SK-N-DZ (cell line): ENCODE data around the gene PANK3. TPM values are rescaled to one million over a fixed set of nuclear protein-coding genes. Genes with fewer than 3 reads are reported as not detected.
"Not testable (repeated sequence)": the region's sequence is repeated elsewhere in the genome, so short reads cannot be mapped to it uniquely, and the experiment has no call there.

Experiments
- DNase-seq: peaks from one replicate; pipeline ENCODE4 v3.0.0-alpha.2; 2015; ENCODE audit warnings: low spot score
- polyA plus RNA-seq, 2 experiments: library from polyadenylated mRNA; depleted of rRNA; stranded (reverse); fragments of >200 nt; gene quantifications; 2 replicates each; pipeline ENCODE4 v1.2.3, GENCODE V29; 2014

The PANK3 gene
- polyA plus RNA-seq (2014; cell fraction: cytosol; rRNA removed) = 83.5 and 95.2 TPM in 2 replicates
- polyA plus RNA-seq (2014; cell fraction: nucleus; rRNA removed) = 63.3 and 68.5 TPM in 2 replicates

DNA sequence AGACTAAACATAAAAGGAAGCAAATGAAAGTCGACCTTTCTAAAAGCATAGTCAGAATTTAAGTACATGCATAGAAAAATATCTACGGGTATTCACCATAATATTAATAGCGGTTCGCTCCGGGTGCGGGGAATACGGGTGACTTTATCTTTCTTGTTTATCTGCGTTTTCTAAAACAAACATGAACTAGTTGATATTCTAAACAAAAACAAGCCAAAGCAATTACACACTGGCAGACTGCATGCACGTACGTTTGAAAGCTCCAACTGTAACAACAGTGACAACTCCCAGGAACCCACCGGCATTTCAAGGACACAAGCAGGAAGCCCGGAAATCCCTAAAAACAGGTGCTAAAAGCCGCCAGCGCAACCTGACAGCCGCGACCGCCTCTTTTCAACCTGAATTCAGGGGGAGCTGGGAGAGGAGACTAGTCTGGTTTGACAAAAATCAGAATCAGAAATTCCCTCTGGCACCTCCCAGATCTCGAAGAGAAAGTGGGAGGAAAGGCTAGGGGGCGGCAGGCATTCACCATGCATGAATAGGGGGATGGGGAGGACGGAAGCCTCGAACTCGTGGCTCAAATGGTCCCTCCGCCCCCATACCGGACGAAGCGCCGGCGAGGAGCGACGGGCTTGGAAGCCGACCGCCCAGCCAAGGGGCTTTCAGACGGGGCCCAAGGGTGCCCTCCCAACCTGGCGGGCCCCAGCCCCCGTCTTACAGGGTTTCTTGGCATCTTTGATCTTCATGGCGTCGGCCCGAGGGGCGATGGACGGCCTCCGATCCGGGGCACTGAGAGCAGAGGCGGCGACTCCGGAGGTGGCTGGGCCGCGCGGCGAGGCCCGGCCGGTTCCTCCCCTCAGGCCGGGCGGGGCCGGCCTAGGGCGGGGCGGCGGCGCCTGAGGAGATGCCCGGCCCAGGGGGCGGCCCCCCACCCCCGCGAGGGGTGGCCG, at the start of gene PANK3:
TSS of gene PANK3 (minus strand) at position 831 of the 950 bp plus-strand sequence. CDS start at position 746, 85 bp downstream.
- peak; percentile 74 for DNase-seq

DNA sequence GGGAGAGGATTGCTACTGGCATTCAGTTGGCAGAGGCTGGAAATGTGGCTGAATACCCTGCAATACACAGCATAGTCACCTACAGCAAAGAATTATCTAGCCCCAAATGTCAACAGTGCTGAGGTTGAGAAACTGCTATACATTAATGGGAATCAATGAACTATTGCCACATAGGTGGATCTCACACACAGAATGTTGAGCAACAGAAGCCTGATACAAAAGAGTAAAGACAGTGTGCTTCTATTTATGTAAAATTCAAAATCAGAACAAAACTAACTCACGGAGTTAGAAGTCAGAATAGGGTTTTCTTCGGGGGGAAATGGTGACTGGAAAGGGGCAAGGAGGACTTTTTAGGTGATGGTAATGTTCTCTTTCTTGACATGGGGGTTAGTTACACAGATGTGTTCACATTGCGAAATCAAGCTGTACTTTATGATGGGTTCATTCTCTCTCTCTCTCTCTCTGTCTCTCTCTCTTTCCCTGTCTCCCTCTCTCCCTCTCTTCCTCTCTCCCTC, 45.7 kb upstream of the PANK3 start:
- no peak for DNase-seq

DNA sequence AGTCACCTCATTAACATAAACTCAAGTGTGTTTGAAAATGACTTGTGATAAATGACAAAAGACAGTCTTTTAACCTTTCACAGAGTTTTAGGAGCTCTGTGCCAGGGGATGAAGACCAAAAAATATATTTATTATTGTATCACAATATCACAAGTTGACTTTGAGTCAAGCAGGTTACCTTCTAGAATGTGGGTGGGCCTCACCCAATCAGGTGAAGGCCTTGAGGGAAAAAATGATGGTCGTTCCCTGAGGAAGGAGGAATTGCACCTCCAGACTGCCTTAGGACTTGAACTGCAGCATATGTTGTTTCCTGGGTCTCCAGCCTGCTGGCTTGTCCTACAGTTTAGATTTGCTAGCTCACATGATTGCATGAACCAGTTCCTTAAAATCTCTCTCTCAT, 41.6 kb upstream of the PANK3 start:
- no peak for DNase-seq

DNA sequence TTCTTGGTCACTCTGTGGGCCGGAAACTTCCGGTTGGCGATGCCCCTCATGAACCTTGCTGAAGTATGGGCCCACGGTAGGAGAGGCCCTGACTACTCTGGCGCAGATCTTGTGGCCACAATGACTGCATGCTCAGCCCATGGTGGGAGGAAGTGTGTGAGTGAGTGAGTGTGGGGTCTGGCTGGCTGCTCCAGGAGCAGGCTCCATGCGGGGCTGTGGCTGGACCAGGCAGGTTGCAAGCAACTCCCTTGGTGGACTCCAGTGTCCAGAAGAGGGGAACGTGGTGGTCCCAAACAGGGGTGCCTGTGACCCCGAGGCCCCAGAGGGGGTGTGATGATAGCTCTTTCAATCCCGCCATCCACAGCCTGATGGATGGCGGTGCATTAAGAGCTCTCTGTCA, 35.5 kb upstream of the PANK3 start:
- no peak for DNase-seq

DNA sequence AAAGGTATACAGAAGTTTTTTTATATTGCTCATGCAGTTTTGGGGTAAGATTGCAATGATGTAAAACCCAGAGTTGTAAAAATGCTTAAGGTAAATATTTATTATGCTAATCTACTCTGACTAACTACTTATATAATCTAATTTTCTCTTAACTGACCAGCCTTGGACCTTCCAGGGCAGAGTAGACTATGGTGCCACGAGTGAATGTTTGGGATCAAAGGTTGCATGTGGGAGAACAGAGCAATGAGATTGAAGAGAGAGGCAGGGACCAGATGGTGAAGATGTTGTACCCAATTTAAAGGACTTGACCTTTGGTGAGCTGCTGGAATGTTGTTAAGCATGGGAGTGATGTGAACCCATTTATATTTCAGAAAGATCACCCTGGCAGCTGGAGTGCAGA, 34.8 kb upstream of the PANK3 start:
- DNase-seq = no peak

DNA sequence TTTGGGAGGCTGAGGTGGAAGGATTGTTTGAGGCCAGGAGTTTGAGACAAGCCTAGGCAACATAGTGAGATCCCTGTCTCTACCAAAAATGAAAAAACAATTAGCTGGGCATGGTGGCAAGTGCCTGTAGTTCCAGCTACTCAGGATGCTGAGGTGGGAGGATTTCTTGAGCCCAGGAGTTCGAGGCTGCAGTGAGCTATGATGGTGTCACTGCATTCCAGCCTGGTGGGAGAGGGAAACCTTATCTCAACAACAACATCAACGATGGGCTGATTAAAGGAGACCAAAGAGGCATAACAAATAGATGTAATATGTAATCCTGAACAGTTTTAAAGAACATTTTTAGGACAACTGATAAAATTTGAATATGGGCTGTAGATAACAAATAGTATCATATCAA, 34.2 kb upstream of the PANK3 start:
- DNase-seq = no peak

DNA sequence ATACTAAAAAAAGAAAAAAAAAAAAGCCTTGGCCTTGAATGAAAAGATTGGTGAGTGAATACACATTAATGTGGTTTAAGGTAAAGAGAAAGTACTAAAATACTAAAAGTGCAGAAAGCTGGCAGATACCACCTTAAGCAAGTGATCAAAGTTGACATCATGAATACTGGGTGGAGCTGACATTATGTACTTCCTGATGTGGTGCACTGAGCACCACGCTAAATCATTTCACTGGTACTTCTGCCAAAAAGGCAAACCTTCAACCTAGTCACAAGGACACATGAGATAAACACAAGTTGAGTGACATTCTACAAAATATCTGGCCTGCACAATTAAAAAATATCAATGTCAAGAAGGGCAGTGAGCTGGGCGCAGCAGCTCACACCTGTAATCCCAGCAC, 33.8 kb upstream of the PANK3 start:
- no peak for DNase-seq

DNA sequence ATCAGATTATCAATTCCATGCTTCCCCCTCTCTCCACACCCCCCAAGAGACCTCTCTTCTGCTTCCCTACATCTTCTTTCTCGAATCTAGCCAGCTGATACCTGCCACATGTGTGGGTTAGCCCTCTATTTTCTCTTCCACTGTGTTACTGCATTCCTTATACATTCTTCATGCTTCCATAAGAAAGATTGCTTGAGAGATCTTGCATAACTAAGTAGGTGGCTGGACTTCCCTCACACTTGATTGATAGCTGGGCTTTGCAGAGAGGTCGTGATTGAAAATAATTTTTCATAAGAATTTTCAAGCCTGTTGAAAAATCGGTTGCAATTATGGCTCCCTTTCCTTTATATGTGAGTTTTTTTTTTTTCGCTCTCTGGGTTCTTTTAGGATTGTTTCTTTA, 33.0 kb upstream of the PANK3 start:
- no peak for DNase-seq

DNA sequence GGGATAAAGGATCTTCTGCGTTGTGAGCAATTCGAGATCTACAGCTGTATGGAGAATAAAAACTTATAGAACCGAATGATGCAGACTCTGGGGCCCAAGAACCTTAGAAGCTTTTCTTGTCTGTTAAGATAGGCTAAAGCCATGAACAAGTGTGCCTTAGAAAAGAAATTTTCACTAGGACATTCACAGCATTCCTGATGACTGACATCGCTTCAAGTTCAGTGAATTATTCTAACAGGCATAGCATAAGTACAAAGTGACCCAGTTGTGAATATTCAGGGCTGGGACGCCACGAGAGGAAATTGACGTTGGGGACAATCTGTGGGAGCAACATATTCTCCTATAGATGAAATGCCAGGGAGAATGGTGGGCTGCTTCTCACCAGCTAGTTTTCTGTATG, 32.0 kb upstream of the PANK3 start:
- DNase-seq = no peak

DNA sequence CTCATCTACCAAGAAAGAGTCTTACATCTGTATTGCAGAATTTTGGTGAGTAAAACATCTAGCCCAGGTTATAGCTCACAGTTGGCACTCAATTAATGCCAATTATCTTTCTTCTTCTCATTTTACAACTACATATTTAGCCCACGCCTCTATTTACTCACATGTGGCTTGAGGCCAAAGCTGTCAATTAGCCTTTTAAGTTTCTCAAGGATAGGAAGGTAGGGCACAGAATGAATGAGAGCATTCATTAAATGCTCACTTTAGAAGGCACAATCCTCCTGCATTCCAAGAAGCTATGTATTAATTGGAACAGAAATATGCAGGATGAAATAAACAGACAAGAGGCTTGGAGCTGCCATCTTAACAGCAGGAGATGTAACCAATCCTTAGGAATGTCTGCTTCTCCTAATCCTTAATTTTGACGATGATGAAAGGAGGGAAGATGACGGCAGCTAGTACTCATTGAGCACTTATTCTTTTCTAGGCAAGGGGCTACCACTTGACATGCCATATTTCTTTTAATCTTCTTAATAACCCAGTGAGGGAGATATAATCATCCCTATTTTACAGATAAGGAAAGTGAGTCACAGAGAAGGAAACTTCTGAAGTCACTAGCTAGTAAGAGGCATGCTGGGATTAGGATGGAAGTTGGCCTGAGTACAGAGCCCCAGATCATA, 30.8 kb upstream of the PANK3 start:
- no peak for DNase-seq

DNA sequence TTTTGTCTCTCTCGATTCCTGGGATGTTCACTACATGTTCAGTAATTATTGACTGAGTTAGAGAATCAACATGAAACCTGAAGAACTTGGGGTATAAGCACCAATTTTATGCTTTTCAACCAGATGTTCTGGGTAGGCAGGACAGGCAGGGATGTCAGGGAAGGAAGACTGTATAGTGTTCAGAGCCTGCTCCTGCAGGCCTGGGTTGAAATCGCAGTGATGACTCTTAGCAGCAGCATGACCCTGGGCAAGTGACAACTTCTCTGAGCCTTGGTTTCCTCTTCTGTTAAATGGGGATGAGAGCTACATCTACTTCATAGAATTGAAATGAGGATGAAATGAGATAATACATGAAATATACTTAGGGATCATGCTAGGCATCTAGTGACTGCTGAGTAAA, 29.7 kb upstream of the PANK3 start:
- no peak for DNase-seq

DNA sequence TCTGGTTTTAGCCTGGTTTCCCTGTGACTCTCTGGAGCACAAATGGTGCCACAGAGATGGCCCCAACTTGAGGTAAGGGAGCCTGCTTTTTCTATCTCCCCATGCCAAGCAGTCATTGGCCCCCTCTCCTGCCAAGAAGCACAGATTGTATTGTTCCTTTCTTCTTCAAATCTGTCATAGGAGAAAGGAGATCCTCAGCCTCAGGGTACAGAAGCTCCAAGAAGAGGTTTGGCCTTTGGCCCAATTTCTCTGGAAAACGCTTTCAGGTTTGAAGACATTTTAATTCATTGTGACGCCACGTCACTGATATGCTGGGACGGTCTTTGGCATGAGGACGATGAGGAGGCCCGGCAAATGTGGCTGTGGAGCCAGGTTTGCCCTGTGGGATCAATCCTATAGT, 29.2 kb upstream of the PANK3 start:
- no peak for DNase-seq

DNA sequence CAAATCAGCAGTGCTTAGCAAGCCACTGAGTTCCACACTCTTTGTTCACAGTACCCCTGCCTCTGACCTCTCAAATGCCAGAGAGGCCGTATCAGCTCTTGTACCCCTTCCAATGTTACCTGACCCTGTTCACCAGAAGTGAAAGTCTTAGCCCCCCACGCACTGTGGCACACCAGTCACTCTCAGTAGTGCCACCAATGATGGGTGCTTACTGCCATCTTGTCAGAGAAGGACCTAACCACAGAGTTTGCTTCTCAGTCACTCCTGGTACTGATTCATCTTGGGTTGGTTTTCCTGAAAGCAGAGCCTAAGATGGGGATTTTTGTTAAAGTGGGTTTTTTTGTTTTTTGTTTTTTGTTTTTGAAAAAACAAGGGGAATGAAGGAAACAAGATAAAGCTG, 28.8 kb upstream of the PANK3 start:
- no peak for DNase-seq

DNA sequence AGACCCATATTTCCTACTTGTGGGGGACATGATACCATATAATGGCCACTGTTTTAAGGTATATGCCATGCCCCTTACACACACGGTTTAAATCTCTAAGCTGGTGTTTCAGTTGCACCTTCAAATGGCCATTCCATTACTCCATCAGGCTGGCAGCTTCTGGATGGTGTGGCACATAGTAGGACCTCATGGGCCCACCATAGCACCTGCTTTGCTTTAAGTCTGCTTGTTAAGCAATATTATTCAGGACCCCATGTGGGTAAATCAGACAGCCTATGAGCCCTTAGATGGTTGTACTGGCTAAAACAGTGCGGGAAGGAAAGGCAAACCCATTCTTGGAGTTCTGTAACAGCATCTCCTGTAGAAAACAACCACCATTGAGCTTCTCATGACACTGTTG, 27.4 kb upstream of the PANK3 start:
- DNase-seq = no peak

DNA sequence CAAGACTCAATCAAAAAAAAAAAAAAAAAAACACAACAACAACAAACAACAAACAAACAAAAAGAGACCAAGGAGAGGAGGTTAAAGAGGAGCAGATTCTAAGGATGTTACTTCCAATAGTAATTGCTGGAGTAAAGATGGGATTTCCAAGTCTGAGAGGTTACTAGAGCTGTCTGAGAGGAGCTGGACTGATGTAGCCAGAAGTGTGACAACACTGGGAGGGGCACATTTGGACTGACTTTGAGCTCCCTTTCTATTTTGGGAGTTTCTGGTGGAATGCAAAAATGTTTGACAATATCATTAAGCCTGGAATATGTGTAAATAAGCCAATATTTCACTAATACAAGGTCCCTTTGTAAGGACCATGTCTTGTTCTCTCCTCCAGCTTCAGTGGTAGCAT, 25.3 kb upstream of the PANK3 start:
- no peak for DNase-seq

DNA sequence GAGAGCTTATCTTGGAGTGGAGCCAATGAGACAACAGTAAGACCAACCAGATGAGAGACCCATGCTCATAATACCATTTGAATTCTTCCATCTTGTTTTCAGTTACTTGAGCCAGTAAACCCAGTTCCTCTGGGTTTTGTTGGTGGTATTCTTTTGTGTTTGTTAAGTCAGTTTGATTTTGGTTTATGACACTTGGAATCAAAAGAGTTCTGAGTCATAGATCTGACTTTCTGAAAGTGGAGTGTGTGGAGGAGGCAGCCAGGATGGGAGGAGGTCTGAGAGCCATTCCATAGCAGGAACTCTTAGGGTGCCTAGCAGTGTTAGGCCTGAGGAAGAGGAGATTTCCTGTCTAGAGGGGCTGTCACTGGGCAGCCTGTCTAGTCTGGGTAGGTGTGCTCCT, 24.6 kb upstream of the PANK3 start:
- DNase-seq = no peak

DNA sequence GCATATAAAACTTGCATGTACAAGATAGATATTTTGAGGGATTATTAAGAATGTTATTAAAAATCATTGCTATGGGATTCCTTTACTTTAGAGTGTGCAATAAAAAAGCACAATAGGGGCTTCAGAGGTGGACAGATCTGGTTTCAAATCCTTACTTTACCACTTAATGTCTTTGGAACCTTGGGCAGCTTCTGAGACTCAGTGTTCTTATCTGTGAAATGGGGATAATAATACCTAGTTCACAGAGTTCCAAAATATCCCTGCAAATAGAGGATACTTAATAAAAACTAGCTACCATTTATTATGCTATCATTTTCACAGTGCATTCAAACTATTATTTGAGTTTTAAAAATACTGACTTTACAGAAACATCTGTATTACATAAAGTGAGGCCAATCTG, 23.3 kb upstream of the PANK3 start:
- DNase-seq = no peak

DNA sequence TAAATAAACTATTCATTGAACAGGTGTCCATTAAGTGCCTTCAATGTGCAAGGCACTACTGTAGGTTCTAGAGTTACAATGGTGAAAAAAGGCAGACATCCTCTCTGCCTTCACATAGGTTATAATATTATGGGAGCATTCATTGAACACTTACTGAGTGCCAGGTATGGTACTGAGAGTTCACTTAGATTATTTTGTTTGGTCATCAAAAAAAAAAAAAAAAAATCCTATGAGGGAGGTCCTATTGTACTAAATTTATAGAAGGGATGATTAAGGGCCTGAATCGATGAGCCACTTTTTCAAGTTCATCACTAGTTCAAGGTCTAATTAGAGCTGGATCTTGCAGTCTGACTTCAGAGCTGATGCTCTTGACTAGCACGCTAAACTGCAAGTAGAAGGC, 22.8 kb upstream of the PANK3 start:
- no peak for DNase-seq

DNA sequence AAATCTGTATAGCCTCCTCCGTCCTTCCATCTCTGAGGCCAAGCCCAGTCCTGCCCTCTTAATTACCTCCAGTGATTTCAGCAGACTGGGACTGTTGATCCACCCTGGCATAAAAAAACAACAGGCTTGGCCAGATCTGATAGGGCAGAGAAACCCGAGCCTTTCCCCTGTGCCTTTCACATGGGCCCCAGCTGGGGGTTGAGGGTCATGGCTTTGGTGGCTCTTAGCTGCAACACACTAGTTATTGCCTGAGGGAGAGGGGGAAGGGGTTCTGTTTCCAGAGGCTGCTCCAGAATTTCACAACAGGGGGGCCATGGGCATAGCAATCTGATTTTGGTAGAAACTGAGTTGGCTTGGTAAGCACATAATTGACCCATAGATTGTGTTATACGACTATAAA, 21.2 kb upstream of the PANK3 start:
- DNase-seq = peak; percentile 82

DNA sequence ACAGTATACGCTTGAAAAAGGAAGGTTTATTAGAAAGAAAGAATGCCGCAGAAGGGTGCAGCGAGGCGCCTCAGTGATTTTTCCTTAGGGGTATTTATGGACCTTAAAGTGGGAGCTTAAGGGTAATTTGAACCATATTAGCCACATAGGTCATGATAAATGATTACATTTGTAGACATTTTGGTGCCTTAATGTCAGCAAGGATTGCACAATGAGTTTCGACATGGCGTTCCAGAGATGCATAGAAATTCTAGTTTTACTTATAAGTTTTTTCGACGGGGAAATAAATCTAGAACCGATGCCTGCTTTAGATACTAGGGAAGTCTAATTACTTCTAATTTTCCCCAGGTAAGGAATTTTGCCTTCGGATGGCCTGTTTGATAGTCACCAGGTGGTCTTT, 20.7 kb upstream of the PANK3 start:
- DNase-seq = no peak

DNA sequence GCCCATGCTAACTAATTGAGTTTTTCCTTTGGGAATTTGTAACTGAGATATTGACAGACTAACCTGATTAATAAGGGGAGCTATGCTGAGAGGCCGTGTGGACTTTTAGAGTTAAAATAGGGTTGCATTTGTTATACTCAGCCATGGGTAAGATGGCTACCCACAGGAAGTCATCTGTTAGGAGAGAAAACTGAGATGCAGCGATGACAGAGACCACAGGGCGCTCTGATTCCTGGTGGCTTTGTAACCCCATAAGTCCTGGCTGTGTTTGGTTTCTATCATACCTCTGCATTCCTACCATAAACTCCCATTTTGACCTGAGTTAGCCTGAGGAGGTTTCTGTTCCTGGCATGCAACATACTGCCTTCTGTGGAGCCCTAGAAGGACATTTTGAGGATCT, 19.5 kb upstream of the PANK3 start:
- DNase-seq = no peak

DNA sequence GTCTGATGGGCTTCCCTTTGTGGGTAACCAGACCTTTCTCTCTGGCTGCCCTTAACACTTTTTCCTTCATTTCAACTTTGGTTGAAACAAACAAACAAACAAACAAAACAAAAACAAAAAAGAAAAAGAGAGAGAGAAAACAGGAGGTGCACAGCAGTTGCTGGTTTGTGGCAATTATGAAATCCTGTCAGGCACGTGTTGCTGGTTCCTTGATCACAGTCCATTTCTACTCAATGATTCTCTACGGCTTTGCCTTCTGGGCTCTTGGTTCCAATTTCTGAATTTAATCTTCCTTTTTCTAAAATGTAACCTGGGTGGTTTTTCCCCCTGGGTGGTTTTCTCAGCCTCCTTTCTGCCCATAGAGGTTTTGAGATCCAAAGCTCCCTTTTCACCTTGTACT, 17.8 kb upstream of the PANK3 start:
- no peak for DNase-seq

DNA sequence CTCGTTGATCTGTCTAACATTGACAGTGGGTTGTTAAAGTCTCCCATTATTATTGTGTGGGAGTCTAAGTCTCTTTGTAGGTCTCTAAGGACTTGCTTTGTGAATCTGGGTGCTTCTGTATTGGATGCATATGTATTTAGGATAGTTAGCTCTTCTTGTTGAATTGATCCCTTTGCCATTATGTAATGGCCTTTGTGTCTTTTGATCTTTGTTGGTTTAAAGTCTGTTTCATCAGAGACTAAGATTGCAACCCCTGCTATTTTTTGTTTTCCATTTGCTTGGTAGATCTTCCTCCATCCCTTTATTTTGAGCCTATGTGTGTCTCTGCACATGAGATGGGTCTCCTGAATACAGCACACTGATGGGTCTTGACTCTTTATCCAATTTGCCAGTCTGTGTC, 17.0 kb upstream of the PANK3 start:
- not testable (repeated sequence) for DNase-seq
